Lung (tissue), 12 donors: ENCODE results near the gene FUT7. TPM values are rescaled to one million over a fixed set of nuclear protein-coding genes. Genes with fewer than 3 reads are reported as not detected.
A peak's percentile ranks its signal among the peaks of the same experiment; 100 is the strongest.
"Not testable (repeated sequence)": the region's sequence is repeated elsewhere in the genome, so short reads cannot be mapped to it uniquely, and the experiment has no call there.

Experiments
- ATAC-seq: fragments of 200-7000 bp; cut with Tn5 transposase; one replicate; pipeline ENCODE4 v1.9.1; 2020; ENCODE audit warnings: moderate number of reproducible peaks; ENCODE audit not compliant: insufficient read depth, low FRiP score
- DNase-seq, 3 donors: peaks; one replicate each; pipeline ENCODE4 v3.0.0-alpha.2; 2013 to 2017
- H3K27ac ChIP-seq, 2 donors: one replicate each; pipeline ENCODE4 v1.5.1; 2013; ENCODE audit warnings: mild to moderate bottlenecking in 2 of 2, moderate library complexity in 2 of 2, control low read depth in 1 of 2, inconsistent platforms in 1 of 2, low read depth in 1 of 2, low read length in 1 of 2
- H3K27me3 ChIP-seq, 3 donors: one replicate each; pipeline ENCODE4 v1.5.1; 2013; ENCODE audit warnings: low read length in 2 of 3; ENCODE audit not compliant: control insufficient read depth in 3 of 3, insufficient read depth in 3 of 3
- H3K36me3 ChIP-seq, 4 donors: one replicate each; pipeline ENCODE4 v1.5.1; 2013; ENCODE audit warnings: low read length in 4 of 4, mild to moderate bottlenecking in 1 of 4, moderate library complexity in 1 of 4; ENCODE audit not compliant: control insufficient read depth in 4 of 4, insufficient read depth in 4 of 4
- H3K4me1 ChIP-seq, 5 donors: one replicate each; pipeline ENCODE4 v1.5.1; 2013; ENCODE audit warnings: low read length in 5 of 5, mild to moderate bottlenecking in 2 of 5, moderate library complexity in 1 of 5; ENCODE audit not compliant: control insufficient read depth in 5 of 5, insufficient read depth in 5 of 5
- H3K4me3 ChIP-seq: one replicate; pipeline ENCODE4 v1.5.1; 2013; ENCODE audit warnings: mild to moderate bottlenecking, control low read depth, moderate library complexity
- H3K9ac ChIP-seq, 2 donors: one replicate each; pipeline ENCODE4 v1.5.1; 2013; ENCODE audit warnings: low read length in 2 of 2, control low read depth in 1 of 2; ENCODE audit not compliant: insufficient read depth in 1 of 2
- H3K9me3 ChIP-seq, 4 donors: one replicate each; pipeline ENCODE4 v1.5.1; 2013; ENCODE audit warnings: low read length in 3 of 4, mild to moderate bottlenecking in 1 of 4, moderate library complexity in 1 of 4; ENCODE audit not compliant: control insufficient read depth in 4 of 4, insufficient read depth in 3 of 4
- CTCF ChIP-seq: IDR thresholded peaks from 2 replicates; pipeline ENCODE4 v1.5.1; 2012; ENCODE audit warnings: mild to moderate bottlenecking; ENCODE audit errors: control extremely low read depth, extremely low read depth
- WGBS, 2 donors: extraction: QIAGEN DNeasy Blood & Tissue Kit; methylation state at CpG; one replicate each; pipeline ENCODE4 v1.1.7; 2013; 5-methylcytosine and 5-hydroxymethylcytosine counted together
- polyA plus RNA-seq, 2 donors: library from polyadenylated mRNA; stranded (reverse); fragments of 200-250 nt; gene quantifications; one replicate each; pipeline ENCODE4 v1.2.1, GENCODE V29; 2013
- total RNA-seq, 2 donors: library from RNA; depleted of rRNA in 1 of 2; stranded (reverse); fragments of >200 nt in 1 of 2; gene quantifications; one replicate each; pipeline ENCODE4 v1.2.1, GENCODE V29; 2014 to 2021
- donor health status: control.
- donor health status: control.
- donor health status: Bipolar disorder and iron deficiency.
- donor health status: healthy.
- donor health status: DM: yes; HTN: yes; CAD: no.

Gene FUT7
- total and polyA plus RNA-seq, 4 donors, result 0.37 to 5.5 (median 0.73) TPM

DNA sequence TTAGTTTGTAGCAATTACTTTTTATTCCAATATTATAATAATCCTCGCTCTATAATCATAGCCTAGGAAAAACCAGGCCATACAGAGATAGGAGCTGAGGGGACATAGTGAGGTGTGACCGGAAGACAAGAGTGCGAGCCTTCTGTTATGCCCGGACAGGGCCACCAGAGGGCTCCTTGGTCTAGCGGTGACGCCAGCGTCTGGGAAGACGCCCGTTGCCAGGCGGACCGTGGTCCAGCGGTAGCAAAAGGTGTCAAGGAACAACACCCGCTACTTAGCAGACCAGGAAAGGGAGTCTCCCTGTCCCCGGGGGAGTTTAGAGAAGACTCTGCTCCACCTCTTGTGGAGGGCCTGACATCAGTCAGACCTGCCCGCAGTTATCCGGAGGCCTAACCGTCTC, 27.6 kb downstream of the FUT7 start:
- not testable (repeated sequence) for H3K9ac ChIP-seq, H3K27me3 ChIP-seq, H3K4me3 ChIP-seq, H3K36me3 ChIP-seq, H3K27ac ChIP-seq, DNase-seq, H3K9me3 ChIP-seq, H3K4me1 ChIP-seq, ATAC-seq
- peak; percentile 5 for TF ChIP-seq CTCF
- WGBS, 2 donors, result 41 to 45% methylated on average over 17 of the region's 17 CpGs

DNA sequence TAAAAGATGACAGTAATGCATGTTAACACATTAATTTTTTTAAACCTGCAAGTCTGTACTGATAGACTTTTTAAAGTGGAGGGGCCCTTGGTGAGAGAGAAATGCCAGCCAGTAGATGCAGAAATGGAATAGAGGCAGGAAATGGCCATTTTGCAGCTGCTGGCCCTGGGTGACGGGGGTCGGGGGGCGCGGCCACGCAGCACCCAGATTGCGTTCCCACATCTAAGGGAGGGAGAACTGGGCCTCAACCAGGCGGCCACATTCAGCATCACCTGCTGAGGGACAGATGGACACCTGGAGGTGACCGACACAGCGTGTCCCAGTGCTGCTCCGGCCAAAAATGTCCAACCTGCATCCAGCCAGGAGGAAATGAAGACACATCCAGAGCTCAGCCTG, 29.2 kb downstream of the FUT7 start:
- no peaks in the 10 kb centered on the region for H3K27me3 ChIP-seq

GRCh38 chr9:137001857-137002645, 29.8 kb downstream of the FUT7 start:
- no peak for DNase-seq
- no peak overlapping the region for H3K27ac ChIP-seq
- no peaks in the 10 kb centered on the region for H3K36me3 ChIP-seq
- H3K4me1 ChIP-seq, result peaks cover 0 to 8% (median 3%) of the 10 kb centered on the region in 5 donors
- 86 to 94% methylated on average over 19 to 20 of the region's 20 CpGs for WGBS, 2 donors
- no peak for ATAC-seq
- no peaks in the 10 kb centered on the region for H3K27me3 ChIP-seq
- no peak overlapping the region for H3K9ac ChIP-seq
- H3K9me3 ChIP-seq, result peaks cover 0 to 2% (median 0%) of the 10 kb centered on the region in 4 donors
- no peak for TF ChIP-seq CTCF
- H3K4me3 ChIP-seq, result no peak overlapping the region

More for the DNA sequence above, 29.2 kb downstream of the FUT7 start:
- TF ChIP-seq CTCF, result no peak
- Histone ChIP-seq H3K9ac (no peak overlapping the region), H3K36me3 (no peaks in the 10 kb centered on the region), H3K27ac (no peak overlapping the region), H3K9me3 (peaks cover 0 to 2% (median 0%) of the 10 kb centered on the region in 4 donors), H3K4me1 (peaks cover 0 to 8% (median 0%) of the 10 kb centered on the region in 5 donors), H3K4me3 (no peak overlapping the region)
- DNase-seq, result no peak
- no peak for ATAC-seq
- WGBS, 2 donors, result 88 to 92% methylated on average over 10 of the region's 10 CpGs
